Esophagus squamous epithelium (tissue), 4 donors: ENCODE data around the gene DOHH.

Source experiments
- CTCF ChIP-seq, 6 experiments: fragments of 450-650 bp in 4 of 6; fragments of 200-600 bp in 2 of 6; sonication (generic) in 2 of 6; IDR thresholded peaks; one replicate each; pipeline ENCODE4 v1.5.1; 2016 to 2019; ENCODE audit warnings: antibody characterized with exemption in 6 of 6, mild to moderate bottlenecking in 4 of 6, moderate library complexity in 4 of 6
- POLR2A ChIP-seq, 4 donors: fragments of 450-650 bp; IDR thresholded peaks; one replicate each; pipeline ENCODE4 v1.6.1; 2017; ENCODE audit warnings: antibody characterized with exemption in 4 of 4, mild to moderate bottlenecking in 4 of 4, moderate library complexity in 3 of 4

GRCh38 chr19:3544058-3544376 lies 43.5 kb upstream of the DOHH start:
- TF ChIP-seq CTCF (IDR thresholded peaks at IDR 0.05): no peak
- TF ChIP-seq POLR2A (IDR thresholded peaks at IDR 0.05): no peak
